SU-DHL-6 (cell line): Measurements from ENCODE around the gene IFFO2.

Experiments
- H2AFZ ChIP-seq: fragments of 200-600 bp; sonication (generic); 2 replicates; pipeline ENCODE4 v1.6.1; 2014; ENCODE audit warnings: low read depth, mild to moderate bottlenecking, moderate library complexity, mixed read lengths, antibody characterized with exemption, low read length; ENCODE audit not compliant: severe bottlenecking
- H3F3A ChIP-seq: fragments of 200-600 bp; shearing (Covaris generic); 2 replicates; pipeline ENCODE4 v1.6.0; 2016; ENCODE audit warnings: antibody characterized with exemption, mild to moderate bottlenecking; ENCODE audit not compliant: insufficient read depth
- H3K27ac ChIP-seq: fragments of 200-600 bp; sonication (generic); 2 replicates; pipeline ENCODE4 v1.5.1; 2016; ENCODE audit warnings: low read depth, mild to moderate bottlenecking, low read length, moderate library complexity, mixed read lengths
- H3K27me3 ChIP-seq: fragments of 200-600 bp; sonication (generic), shearing (Covaris generic); 2 replicates; pipeline ENCODE4 v1.6.0; 2014; ENCODE audit warnings: mild to moderate bottlenecking, low read length
- H3K36me3 ChIP-seq: fragments of 200-600 bp; sonication (generic); 2 replicates; pipeline ENCODE4 v1.6.1; 2014; ENCODE audit warnings: mild to moderate bottlenecking, low read length, mixed read lengths
- H3K4me2 ChIP-seq: fragments of 300-600, 200-600 bp; shearing (Covaris generic), sonication (generic); 2 replicates; pipeline ENCODE4 v1.6.0; 2014; ENCODE audit warnings: low read length, low read depth, mild to moderate bottlenecking; ENCODE audit not compliant: poor library complexity, severe bottlenecking
- H3K4me3 ChIP-seq: fragments of 200-600 bp; sonication (generic); 2 replicates; pipeline ENCODE4 v1.5.1; 2014; ENCODE audit warnings: antibody characterized with exemption, low read length, mild to moderate bottlenecking, mixed read lengths; ENCODE audit not compliant: insufficient read depth, poor library complexity, severe bottlenecking
- H3K79me2 ChIP-seq: fragments of 200-600 bp; sonication (generic); 2 replicates; pipeline ENCODE4 v1.6.1; 2014; ENCODE audit warnings: mild to moderate bottlenecking, low read length, moderate library complexity; ENCODE audit not compliant: insufficient read depth
- H3K9ac ChIP-seq: fragments of 200-600 bp; sonication (generic); 2 replicates; pipeline ENCODE4 v1.7.0; 2014; ENCODE audit warnings: mild to moderate bottlenecking, low read length
- H3K9me2 ChIP-seq: fragments of 200-600 bp; sonication (generic); replicated peaks from 2 replicates; pipeline ENCODE4 v1.6.1; 2014; ENCODE audit warnings: low read length; ENCODE audit not compliant: insufficient read depth
- H3K9me3 ChIP-seq: fragments of 200-600 bp; sonication (generic); 2 replicates; pipeline ENCODE4 v1.6.1; 2014; ENCODE audit warnings: low read length, mixed read lengths; ENCODE audit not compliant: insufficient read depth
- H4K20me1 ChIP-seq: fragments of 200-600 bp; sonication (generic); 2 replicates; pipeline ENCODE4 v1.6.1; 2014; ENCODE audit warnings: low read depth, mild to moderate bottlenecking, antibody characterized with exemption, low read length, moderate library complexity, mixed read lengths
- EZH2phosphoT487 ChIP-seq: fragments of 200-600 bp; sonication (generic), shearing (Covaris generic); conservative IDR thresholded peaks from 2 replicates; pipeline ENCODE4 v1.6.1; 2018; ENCODE audit warnings: mild to moderate bottlenecking, antibody characterized with exemption, low read length, moderate library complexity, mixed read lengths
- TF ChIP-seq, protein P1 (sequence below): fragments of 200-600 bp; sonication (generic); IDR thresholded peaks from one replicate; pipeline ENCODE4 v1.5.1; 2017; ENCODE audit warnings: antibody characterized with exemption, mild to moderate bottlenecking, low read length, moderate library complexity; ENCODE audit not compliant: insufficient read depth, poor library complexity, severe bottlenecking

IFFO2 gene

DNA sequence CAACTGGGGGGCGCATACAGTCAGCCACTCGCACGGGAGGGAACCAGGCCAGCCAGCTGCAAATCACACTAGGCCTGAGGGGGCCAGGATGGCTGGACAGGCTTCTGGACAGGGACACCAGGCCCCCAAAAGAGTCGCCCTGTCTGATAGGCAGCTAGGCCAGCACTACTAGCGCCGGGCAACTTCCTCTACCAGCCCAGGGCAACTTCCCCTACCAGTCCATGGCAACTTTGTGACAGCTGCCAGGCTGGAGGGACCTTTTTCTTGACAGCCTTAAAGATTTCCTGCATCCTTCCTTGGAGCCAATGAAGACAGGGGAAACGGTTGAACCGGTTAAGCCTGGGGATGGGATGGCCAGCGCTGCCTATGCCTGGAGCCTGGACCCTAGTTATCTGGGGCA, 5.1 kb downstream of the IFFO2 start:
- Histone ChIP-seq H3F3A (no peaks in the 10 kb centered on the region), H4K20me1 (no peaks in the 10 kb centered on the region), H3K36me3 (no peaks in the 10 kb centered on the region), H3K79me2 (no peaks in the 10 kb centered on the region), H3K27me3 (no peaks in the 10 kb centered on the region), H3K9me2 (no peaks in the 10 kb centered on the region), H3K4me3 (no peak overlapping the region), H3K9ac (no peak overlapping the region), H3K4me2 (no peak overlapping the region), H3K27ac (no peak overlapping the region), H3K9me3 (no peaks in the 10 kb centered on the region), H2AFZ (no peak overlapping the region)
- TF ChIP-seq EZH2phosphoT487: no peak
- TF ChIP-seq, protein P1, sequence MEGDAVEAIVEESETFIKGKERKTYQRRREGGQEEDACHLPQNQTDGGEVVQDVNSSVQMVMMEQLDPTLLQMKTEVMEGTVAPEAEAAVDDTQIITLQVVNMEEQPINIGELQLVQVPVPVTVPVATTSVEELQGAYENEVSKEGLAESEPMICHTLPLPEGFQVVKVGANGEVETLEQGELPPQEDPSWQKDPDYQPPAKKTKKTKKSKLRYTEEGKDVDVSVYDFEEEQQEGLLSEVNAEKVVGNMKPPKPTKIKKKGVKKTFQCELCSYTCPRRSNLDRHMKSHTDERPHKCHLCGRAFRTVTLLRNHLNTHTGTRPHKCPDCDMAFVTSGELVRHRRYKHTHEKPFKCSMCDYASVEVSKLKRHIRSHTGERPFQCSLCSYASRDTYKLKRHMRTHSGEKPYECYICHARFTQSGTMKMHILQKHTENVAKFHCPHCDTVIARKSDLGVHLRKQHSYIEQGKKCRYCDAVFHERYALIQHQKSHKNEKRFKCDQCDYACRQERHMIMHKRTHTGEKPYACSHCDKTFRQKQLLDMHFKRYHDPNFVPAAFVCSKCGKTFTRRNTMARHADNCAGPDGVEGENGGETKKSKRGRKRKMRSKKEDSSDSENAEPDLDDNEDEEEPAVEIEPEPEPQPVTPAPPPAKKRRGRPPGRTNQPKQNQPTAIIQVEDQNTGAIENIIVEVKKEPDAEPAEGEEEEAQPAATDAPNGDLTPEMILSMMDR: no peak

GRCh38 chr1:18950401-18951026, 6.0 kb downstream of the IFFO2 start:
- H3F3A ChIP-seq: no peaks in the 10 kb centered on the region
- no peak overlapping the region for H3K27ac ChIP-seq
- no peaks in the 10 kb centered on the region for H3K36me3 ChIP-seq
- no peak overlapping the region for H3K4me3 ChIP-seq
- no peaks in the 10 kb centered on the region for H3K27me3 ChIP-seq
- H2AFZ ChIP-seq: no peak overlapping the region
- H3K9me3 ChIP-seq: no peaks in the 10 kb centered on the region
- H3K9ac ChIP-seq: no peak overlapping the region
- no peaks in the 10 kb centered on the region for H3K79me2 ChIP-seq
- no peaks in the 10 kb centered on the region for H3K9me2 ChIP-seq
- TF ChIP-seq, protein P1: no peak
- TF ChIP-seq EZH2phosphoT487: no peak
- H4K20me1 ChIP-seq: no peaks in the 10 kb centered on the region
- H3K4me2 ChIP-seq: no peak overlapping the region

DNA sequence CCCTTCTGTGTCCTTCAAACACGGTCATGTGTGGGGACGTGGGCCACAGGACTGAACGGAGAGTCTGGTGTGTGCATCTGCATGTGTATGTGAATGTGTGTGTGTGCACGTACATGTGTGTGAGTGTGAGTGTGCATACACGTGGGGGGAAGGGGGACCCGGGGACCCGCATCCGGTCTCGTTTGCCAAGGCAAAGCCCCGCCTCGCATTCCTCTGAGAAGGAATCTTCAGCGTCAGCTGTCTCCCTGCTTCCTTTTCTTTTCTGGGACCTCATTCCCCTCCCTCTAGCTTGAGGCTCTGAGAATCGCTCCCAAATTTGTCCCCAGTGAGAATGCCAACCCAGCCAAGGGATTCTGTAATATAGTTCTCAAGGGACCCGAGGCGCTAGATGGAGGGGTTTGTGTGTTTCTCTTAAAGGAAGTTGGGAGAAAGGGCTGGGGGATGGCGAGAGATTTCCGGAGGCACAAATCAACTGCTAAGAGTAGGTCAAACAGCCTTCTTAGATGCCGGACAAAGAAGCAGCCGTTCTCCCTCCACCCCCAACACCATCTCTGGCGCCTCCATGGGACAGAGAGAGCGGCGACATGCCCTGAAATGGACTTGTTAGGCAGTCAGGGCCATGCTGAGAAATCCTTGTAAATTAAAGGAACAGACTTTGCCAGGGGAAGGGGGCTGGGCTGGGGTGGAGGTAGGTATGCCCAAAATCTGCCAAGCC, 6.6 kb downstream of the IFFO2 start:
- Histone ChIP-seq H3K4me3 (no peak overlapping the region), H3K79me2 (no peaks in the 10 kb centered on the region), H4K20me1 (no peaks in the 10 kb centered on the region), H3K9me3 (no peaks in the 10 kb centered on the region), H3F3A (no peaks in the 10 kb centered on the region), H3K27me3 (no peaks in the 10 kb centered on the region), H3K9me2 (no peaks in the 10 kb centered on the region), H3K4me2 (no peak overlapping the region), H3K27ac (no peak overlapping the region), H3K36me3 (no peaks in the 10 kb centered on the region), H2AFZ (no peak overlapping the region), H3K9ac (no peak overlapping the region)
- TF ChIP-seq EZH2phosphoT487: no peak
- TF ChIP-seq, protein P1: no peak
